HG03432 (cell line): ENCODE results near the gene ACTG1.

Experiments used
- ATAC-seq: cut with Tn5 transposase; IDR thresholded peaks from one replicate; pipeline ENCODE4 v1.9.1; 2021; ENCODE audit warnings: mild to moderate bottlenecking, moderate library complexity; ENCODE audit not compliant: unreplicated experiment

ACTG1 gene

GRCh38 chr17:81468111-81468769 lies 44.4 kb downstream of the ACTG1 start:
- no peak for ATAC-seq

- ATAC-seq, result no peak
These were observed 45.8 kb downstream of the ACTG1 start for GRCh38 chr17:81466564-81467472.

GRCh38 chr17:81465910-81466309 lies 46.7 kb downstream of the ACTG1 start:
- no peak for ATAC-seq

DNA sequence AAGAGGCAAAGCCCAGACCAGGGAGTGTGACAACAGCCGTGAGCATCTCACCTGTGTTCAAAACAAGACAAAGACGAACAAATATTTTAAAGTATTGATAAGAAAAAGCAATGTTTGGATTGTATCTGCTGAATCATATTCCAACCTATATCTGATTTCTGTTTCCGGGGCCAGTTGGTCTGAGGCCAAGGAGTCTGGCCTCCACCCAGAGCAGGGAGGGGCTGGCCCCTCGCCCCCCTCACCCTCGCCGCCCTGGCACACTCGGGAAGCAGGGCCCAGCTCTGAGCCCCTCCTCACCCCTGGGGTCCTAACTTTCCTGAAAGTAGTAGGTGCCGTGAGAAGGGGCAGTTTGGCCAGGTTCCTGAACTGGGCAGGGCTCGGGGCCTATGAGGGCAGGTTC lies 48.0 kb downstream of the ACTG1 start:
- ATAC-seq, result no peak

GRCh38 chr17:81463506-81463905 lies 49.1 kb downstream of the ACTG1 start:
- ATAC-seq, result no peak

GRCh38 chr17:81462506-81463125 lies 50.0 kb downstream of the ACTG1 start:
- no peak for ATAC-seq

DNA sequence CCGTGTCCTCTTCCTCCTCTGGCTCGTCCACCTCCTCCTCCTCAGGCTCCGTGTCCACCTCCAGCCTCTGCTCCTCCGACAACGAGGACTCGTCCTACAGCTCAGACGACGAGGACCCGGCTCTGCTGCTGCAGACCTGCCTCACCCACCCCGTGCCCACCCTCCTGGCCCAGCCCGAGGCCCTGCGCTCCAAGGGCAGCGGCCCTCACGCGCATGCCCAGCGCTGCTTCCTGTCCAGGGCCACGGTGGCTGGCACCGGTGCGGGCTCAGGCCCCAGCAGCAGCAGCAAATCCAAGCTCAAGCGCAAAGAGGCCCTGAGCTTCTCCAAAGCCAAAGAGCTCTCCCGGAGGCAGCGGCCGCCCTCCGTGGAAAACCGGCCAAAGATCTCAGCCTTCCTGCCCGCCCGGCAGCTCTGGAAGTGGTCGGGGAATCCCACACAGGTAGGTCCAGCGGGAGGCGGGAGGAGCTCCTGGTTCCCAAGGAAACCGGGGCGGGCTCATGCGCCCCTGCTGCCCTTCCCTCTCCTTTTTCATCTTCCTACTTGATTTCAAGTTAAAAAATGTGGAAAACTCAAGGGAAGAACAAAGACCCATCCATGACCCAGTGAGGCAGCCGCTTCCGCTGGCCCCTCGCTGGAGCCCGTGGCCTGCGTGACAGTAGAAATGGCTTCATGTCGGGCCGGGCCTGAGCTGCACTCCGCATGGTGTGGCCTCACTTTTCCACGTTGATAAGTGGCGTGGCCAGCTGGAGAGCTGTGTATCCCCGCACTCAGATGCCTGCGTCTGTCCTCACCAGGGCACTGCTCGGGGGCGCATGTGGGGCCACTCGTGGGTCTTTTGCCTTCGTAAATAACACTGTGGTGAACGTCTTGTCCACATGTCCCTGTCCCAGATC lies 50.7 kb downstream of the ACTG1 start:
- no peak for ATAC-seq

- ATAC-seq, result no peak
These were observed 51.6 kb downstream of the ACTG1 start for GRCh38 chr17:81460856-81461460.
